ENCODE results near the gene PLXNA2.

PLXNA2 gene

GRCh38 chr1:207995576-207995975 is 248.6 kb downstream of the PLXNA2 start:
- no peaks in the 10 kb centered on the region for H3K9me3 ChIP-seq (ENCODE audit: insufficient read depth, low read length, severe bottlenecking)
- no peak overlapping the region for H3K27ac ChIP-seq (ENCODE audit: low read length)
- no peaks in the 10 kb centered on the region for H3K27me3 ChIP-seq (ENCODE audit: insufficient read depth, low read length, poor library complexity)
- H2AFZ ChIP-seq (ENCODE audit: low read depth, low read length): no peak overlapping the region
- H3K79me2 ChIP-seq (ENCODE audit: insufficient read depth, low read length): no peaks in the 10 kb centered on the region
- H4K20me1 ChIP-seq (ENCODE audit: insufficient read depth, low read length): no peaks in the 10 kb centered on the region
- no peaks in the 10 kb centered on the region for H3K4me1 ChIP-seq (ENCODE audit: insufficient read depth, low read length)
- ATAC-seq (ENCODE audit: insufficient read depth, low read depth) (no peak), DNase-seq (no peak)
- H3K36me3 ChIP-seq (ENCODE audit: insufficient read depth, low read length): no peaks in the 10 kb centered on the region
- no peak overlapping the region for H3K9ac ChIP-seq (ENCODE audit: low read depth, low read length)
- no peak overlapping the region for H3K4me2 ChIP-seq (ENCODE audit: insufficient read depth, low read length)
- TF ChIP-seq EZH2 (IDR thresholded peaks at IDR 0.05; ENCODE audit: borderline replicate concordance, low read depth, low read length, severe bottlenecking): no peak
- TF ChIP-seq, protein P1, sequence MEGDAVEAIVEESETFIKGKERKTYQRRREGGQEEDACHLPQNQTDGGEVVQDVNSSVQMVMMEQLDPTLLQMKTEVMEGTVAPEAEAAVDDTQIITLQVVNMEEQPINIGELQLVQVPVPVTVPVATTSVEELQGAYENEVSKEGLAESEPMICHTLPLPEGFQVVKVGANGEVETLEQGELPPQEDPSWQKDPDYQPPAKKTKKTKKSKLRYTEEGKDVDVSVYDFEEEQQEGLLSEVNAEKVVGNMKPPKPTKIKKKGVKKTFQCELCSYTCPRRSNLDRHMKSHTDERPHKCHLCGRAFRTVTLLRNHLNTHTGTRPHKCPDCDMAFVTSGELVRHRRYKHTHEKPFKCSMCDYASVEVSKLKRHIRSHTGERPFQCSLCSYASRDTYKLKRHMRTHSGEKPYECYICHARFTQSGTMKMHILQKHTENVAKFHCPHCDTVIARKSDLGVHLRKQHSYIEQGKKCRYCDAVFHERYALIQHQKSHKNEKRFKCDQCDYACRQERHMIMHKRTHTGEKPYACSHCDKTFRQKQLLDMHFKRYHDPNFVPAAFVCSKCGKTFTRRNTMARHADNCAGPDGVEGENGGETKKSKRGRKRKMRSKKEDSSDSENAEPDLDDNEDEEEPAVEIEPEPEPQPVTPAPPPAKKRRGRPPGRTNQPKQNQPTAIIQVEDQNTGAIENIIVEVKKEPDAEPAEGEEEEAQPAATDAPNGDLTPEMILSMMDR (IDR thresholded peaks at IDR 0.05; ENCODE audit: borderline replicate concordance, extremely low read depth, low read length, poor library complexity, severe bottlenecking): no peak
- H3K4me3 ChIP-seq (ENCODE audit: low read depth in 1 of 2, low read length in 2 of 2): no peak overlapping the region

GRCh38 chr1:207993477-207994445 is 250.4 kb downstream of the PLXNA2 start:
- no peak overlapping the region for H3K4me2 ChIP-seq (ENCODE audit: insufficient read depth, low read length)
- H3K4me3 ChIP-seq (ENCODE audit: low read depth in 1 of 2, low read length in 2 of 2): no peak overlapping the region
- no peak overlapping the region for H3K27ac ChIP-seq (ENCODE audit: low read length)
- H4K20me1 ChIP-seq (ENCODE audit: insufficient read depth, low read length): no peaks in the 10 kb centered on the region; the same call in 1 of the 2 replicates
- no peaks in the 10 kb centered on the region for H3K27me3 ChIP-seq (ENCODE audit: insufficient read depth, low read length, poor library complexity)
- H3K36me3 ChIP-seq (ENCODE audit: insufficient read depth, low read length): no peaks in the 10 kb centered on the region
- peak; percentile 58; the same call in 1 of the 3 replicates for ATAC-seq (ENCODE audit: insufficient read depth, low read depth)
- TF ChIP-seq, protein P1 (IDR thresholded peaks at IDR 0.05; ENCODE audit: borderline replicate concordance, extremely low read depth, low read length, poor library complexity, severe bottlenecking): peak; percentile 67
- no peak for TF ChIP-seq EZH2 (IDR thresholded peaks at IDR 0.05; ENCODE audit: borderline replicate concordance, low read depth, low read length, severe bottlenecking)
- no peaks in the 10 kb centered on the region for H3K79me2 ChIP-seq (ENCODE audit: insufficient read depth, low read length)
- peak; percentile 10 for DNase-seq
- no peaks in the 10 kb centered on the region for H3K4me1 ChIP-seq (ENCODE audit: insufficient read depth, low read length)
- no peaks in the 10 kb centered on the region for H3K9me3 ChIP-seq (ENCODE audit: insufficient read depth, low read length, severe bottlenecking)
- H2AFZ ChIP-seq (ENCODE audit: low read depth, low read length): no peak overlapping the region
- no peak overlapping the region for H3K9ac ChIP-seq (ENCODE audit: low read depth, low read length)

DNA sequence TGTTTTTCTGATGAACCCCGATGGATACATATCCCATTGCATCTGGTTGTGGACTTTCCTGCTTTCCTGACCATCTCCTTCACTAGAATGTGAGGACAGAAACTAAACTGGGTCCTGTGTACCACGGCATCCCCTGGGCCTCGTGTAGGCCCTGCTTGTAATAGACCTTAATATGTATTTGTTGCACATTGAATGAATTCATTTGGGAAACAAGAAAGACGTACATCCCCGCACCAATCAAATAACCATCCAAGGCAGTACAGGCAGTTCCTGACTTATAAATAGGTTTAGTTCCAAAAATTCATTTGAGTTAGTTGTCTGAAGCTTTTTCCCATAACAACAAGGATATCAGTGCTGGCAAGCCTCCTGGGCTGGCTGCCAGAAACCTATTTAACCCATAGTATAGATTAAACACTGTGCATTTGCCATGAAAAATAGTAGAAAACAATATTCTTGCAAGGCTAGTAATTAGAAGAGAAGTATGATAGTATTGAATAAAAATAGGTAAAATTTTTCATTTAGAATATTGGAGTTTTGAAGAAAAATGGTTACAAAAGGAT is 251.4 kb downstream of the PLXNA2 start:
- TF ChIP-seq, protein P1 (IDR thresholded peaks at IDR 0.05; ENCODE audit: borderline replicate concordance, extremely low read depth, low read length, poor library complexity, severe bottlenecking): no peak
- no peak for TF ChIP-seq EZH2 (IDR thresholded peaks at IDR 0.05; ENCODE audit: borderline replicate concordance, low read depth, low read length, severe bottlenecking)
- Histone ChIP-seq H3K27me3 (ENCODE audit: insufficient read depth, low read length, poor library complexity) (peaks cover 5% of the 10 kb centered on the region), H3K4me1 (ENCODE audit: insufficient read depth, low read length) (no peaks in the 10 kb centered on the region), H3K4me2 (ENCODE audit: insufficient read depth, low read length) (no peak overlapping the region), H3K9ac (ENCODE audit: low read depth, low read length) (no peak overlapping the region), H3K27ac (ENCODE audit: low read length) (no peak overlapping the region), H3K9me3 (ENCODE audit: insufficient read depth, low read length, severe bottlenecking) (no peaks in the 10 kb centered on the region), H2AFZ (ENCODE audit: low read depth, low read length) (no peak overlapping the region), H3K4me3 (ENCODE audit: low read depth in 1 of 2, low read length in 2 of 2) (no peak overlapping the region), H4K20me1 (ENCODE audit: insufficient read depth, low read length) (no peaks in the 10 kb centered on the region; the same call in 1 of the 2 replicates), H3K36me3 (ENCODE audit: insufficient read depth, low read length) (no peaks in the 10 kb centered on the region), H3K79me2 (ENCODE audit: insufficient read depth, low read length) (no peaks in the 10 kb centered on the region)
- DNase-seq (no peak), ATAC-seq (ENCODE audit: insufficient read depth, low read depth) (no peak)
